ENCODE data around the gene KPNA6.
"Not testable (repeated sequence)": the region's sequence is repeated elsewhere in the genome, so short reads cannot be mapped to it uniquely, and the experiment has no call there.

The KPNA6 gene

GRCh38 chr1:32143302-32143695 is 35.4 kb downstream of the KPNA6 start:
- DNase-seq, result not testable (repeated sequence)

- DNase-seq, result no peak
Measured at GRCh38 chr1:32144033-32144432, 36.2 kb downstream of the KPNA6 start.

- DNase-seq, result not testable (repeated sequence)
Measured at GRCh38 chr1:32147799-32148198, 39.9 kb downstream of the KPNA6 start.

- no peak for DNase-seq
Measured at GRCh38 chr1:32150847-32151246, 43.0 kb downstream of the KPNA6 start.

GRCh38 chr1:32151319-32151787 is 43.5 kb downstream of the KPNA6 start:
- DNase-seq, result no peak

GRCh38 chr1:32159189-32159588 is 51.3 kb downstream of the KPNA6 start:
- no peak for DNase-seq

- DNase-seq, result no peak
Measured at GRCh38 chr1:32163405-32163804, 55.5 kb downstream of the KPNA6 start.

- not testable (repeated sequence) for DNase-seq
Measured at GRCh38 chr1:32165633-32166032, 57.8 kb downstream of the KPNA6 start.

GRCh38 chr1:32170991-32171390 is 63.1 kb downstream of the KPNA6 start:
- no peak for DNase-seq

GRCh38 chr1:32172621-32173245 is 64.9 kb downstream of the KPNA6 start:
- DNase-seq, result no peak

GRCh38 chr1:32178380-32179192 is 70.7 kb downstream of the KPNA6 start:
- no peak for DNase-seq

GRCh38 chr1:32179193-32179442 is 71.3 kb downstream of the KPNA6 start:
- no peak for DNase-seq

- DNase-seq, result peak; percentile 89
Measured at GRCh38 chr1:32179443-32180185, 71.8 kb downstream of the KPNA6 start, which contains the start of gene TXLNA. TXLNA (plus strand) TSS chr1:32179675; CDS start chr1:32180346, 671 bp downstream.

GRCh38 chr1:32180186-32181060 is 72.6 kb downstream of the KPNA6 start:
- DNase-seq, result peak; percentile 33

GRCh38 chr1:32181065-32181464 is 73.2 kb downstream of the KPNA6 start:
- DNase-seq, result no peak

GRCh38 chr1:32181563-32181962 is 73.7 kb downstream of the KPNA6 start:
- DNase-seq, result no peak

GRCh38 chr1:32182060-32182459 is 74.2 kb downstream of the KPNA6 start:
- DNase-seq, result no peak

GRCh38 chr1:32184650-32185049 is 76.8 kb downstream of the KPNA6 start:
- DNase-seq, result no peak

GRCh38 chr1:32186077-32186476 is 78.2 kb downstream of the KPNA6 start:
- DNase-seq, result no peak

GRCh38 chr1:32186491-32186890 is 78.6 kb downstream of the KPNA6 start:
- DNase-seq, result no peak

- DNase-seq, result no peak
Measured at GRCh38 chr1:32187850-32188249, 80.0 kb downstream of the KPNA6 start.

GRCh38 chr1:32192220-32192948 is 84.5 kb downstream of the KPNA6 start:
- DNase-seq, result no peak

All from stimulated activated naive CD4-positive, alpha-beta T cell treated with Interleukin-2 at 50 U/mL for 16 hours (primary cell).